ACC112 (cell line): ENCODE results near the gene MED1.
A peak's percentile ranks its signal among the peaks of the same experiment; 100 is the strongest.

Source experiments
- H2AFZ ChIP-seq: fragments of 200-600 bp; sonication (generic); one replicate; pipeline ENCODE4 v1.6.0; 2017; ENCODE audit warnings: antibody characterized with exemption, low read length; ENCODE audit not compliant: unreplicated experiment
- H3K27ac ChIP-seq: fragments of 200-600 bp; sonication (generic); 2 replicates; pipeline ENCODE4 v1.5.1; 2014; ENCODE audit warnings: low read depth, mild to moderate bottlenecking, antibody characterized with exemption, low read length, moderate library complexity
- H3K27me3 ChIP-seq: fragments of 200-600 bp; sonication (generic); 2 replicates; pipeline ENCODE4 v1.6.1; 2014; ENCODE audit warnings: mild to moderate bottlenecking, antibody characterized with exemption, low read length, moderate library complexity, mixed read lengths; ENCODE audit not compliant: insufficient read depth
- H3K36me3 ChIP-seq: fragments of 200-600 bp; sonication (generic); 2 replicates; pipeline ENCODE4 v1.6.1; 2016; ENCODE audit warnings: mild to moderate bottlenecking, antibody characterized with exemption, low read length, moderate library complexity, mixed read lengths; ENCODE audit not compliant: insufficient read depth
- H3K4me1 ChIP-seq: fragments of 200-600 bp; sonication (generic); one replicate; pipeline ENCODE4 v1.6.1; 2016; ENCODE audit warnings: low read length, mixed read lengths; ENCODE audit not compliant: insufficient read depth, unreplicated experiment, control insufficient read depth
- H3K4me3 ChIP-seq: fragments of 200-600 bp; sonication (generic); 2 replicates; pipeline ENCODE4 v1.5.1; 2014; ENCODE audit warnings: mild to moderate bottlenecking, low read depth, low read length
- H3K79me2 ChIP-seq: fragments of 200-600 bp; sonication (generic); one replicate; pipeline ENCODE4 v1.6.0; 2016; ENCODE audit warnings: low read length; ENCODE audit not compliant: control insufficient read depth, unreplicated experiment, insufficient read depth

Gene MED1

DNA sequence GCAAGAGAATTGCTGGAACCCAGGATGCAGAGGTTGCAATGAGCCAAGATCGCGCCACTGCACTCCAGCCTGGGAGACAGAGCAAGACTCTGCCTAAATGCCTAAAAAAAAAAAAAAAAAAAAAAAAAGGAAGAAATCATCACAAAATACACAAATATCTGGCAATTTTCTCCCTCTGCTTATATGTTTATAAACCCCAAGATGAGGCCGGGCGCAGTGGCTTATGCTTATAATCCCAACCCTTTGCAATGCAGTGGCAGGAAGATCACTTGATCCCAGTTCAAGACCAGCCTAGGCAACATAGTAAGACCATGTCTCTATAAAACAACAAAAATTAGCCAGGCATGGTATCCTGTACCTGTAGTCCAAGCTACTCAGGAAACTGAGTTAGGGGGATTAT is 21.5 kb downstream of the MED1 start:
- Histone ChIP-seq H3K79me2 (no peaks in the 10 kb centered on the region), H2AFZ (no peak overlapping the region), H3K27ac (no peak overlapping the region), H3K4me3 (no peak overlapping the region), H3K27me3 (no peaks in the 10 kb centered on the region), H3K4me1 (no peaks in the 10 kb centered on the region), H3K36me3 (peaks cover 11% of the 10 kb centered on the region)

DNA sequence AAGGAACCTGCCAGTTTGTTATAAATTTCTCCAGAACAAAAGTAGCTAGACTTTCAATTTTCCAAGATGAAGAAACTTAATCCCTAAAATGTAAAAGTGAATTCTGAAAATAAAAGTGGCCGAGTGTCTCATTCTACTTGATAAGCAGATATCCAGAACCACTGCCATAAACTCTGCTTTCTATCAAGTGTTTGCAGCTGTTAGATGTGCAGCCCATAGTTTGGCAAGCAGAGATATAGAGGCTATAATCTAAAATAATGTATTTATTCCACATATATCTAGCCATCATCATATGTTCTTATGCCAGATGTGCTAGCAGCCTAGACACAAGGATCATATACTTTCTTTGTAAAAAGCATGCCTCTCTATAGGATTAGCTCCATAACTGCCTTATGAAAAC is 34.9 kb downstream of the MED1 start:
- H3K27me3 ChIP-seq, result no peaks in the 10 kb centered on the region
- no peak overlapping the region for H2AFZ ChIP-seq
- H3K36me3 ChIP-seq, result peaks cover 24% of the 10 kb centered on the region
- H3K27ac ChIP-seq, result no peak overlapping the region
- H3K79me2 ChIP-seq, result no peaks in the 10 kb centered on the region
- H3K4me1 ChIP-seq, result no peaks in the 10 kb centered on the region
- no peak overlapping the region for H3K4me3 ChIP-seq

DNA sequence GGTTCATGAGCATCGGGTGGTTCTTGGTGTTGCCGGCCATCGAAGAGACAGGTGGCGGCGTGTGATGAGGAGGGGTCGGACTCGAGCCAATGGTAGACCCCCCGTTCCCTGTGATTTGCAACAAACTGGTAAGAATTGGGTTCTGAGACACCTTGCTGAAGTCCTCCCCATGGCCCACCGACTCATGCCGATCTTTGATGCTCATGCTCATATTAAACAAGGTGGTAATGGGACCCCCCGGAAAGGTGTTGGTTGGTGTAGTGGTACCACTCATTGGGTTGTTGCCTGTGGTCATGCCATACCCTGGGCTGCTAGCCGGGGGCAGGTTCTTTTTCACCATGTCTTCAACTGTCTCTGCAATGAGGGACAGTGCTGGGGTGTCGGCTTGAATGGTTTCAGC is 40.8 kb downstream of the MED1 start:
- Histone ChIP-seq H3K79me2 (no peaks in the 10 kb centered on the region), H2AFZ (no peak overlapping the region), H3K27ac (no peak overlapping the region), H3K36me3 (peaks cover 33% of the 10 kb centered on the region), H3K27me3 (no peaks in the 10 kb centered on the region), H3K4me1 (peaks cover 9% of the 10 kb centered on the region), H3K4me3 (no peak overlapping the region)

DNA sequence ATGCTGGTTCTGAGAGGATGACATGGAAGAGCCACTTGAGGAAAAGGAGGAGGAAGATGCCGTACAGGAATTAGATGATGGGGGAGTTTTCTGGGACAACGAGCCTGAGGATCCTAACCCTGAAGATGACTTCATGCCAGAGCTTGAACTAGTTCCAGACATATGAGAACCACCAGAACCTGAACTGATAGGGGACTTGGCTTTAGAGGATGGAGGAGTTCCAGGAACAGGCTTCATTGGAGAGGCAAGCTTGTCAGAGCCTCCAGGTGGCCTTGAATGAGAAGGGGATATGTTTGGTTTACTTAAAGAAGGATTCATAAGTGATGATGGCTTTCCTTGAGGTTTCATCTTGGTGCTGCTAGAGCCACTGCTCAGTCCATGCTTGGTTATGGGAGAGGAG is 42.7 kb downstream of the MED1 start:
- H3K79me2 ChIP-seq, result no peaks in the 10 kb centered on the region

DNA sequence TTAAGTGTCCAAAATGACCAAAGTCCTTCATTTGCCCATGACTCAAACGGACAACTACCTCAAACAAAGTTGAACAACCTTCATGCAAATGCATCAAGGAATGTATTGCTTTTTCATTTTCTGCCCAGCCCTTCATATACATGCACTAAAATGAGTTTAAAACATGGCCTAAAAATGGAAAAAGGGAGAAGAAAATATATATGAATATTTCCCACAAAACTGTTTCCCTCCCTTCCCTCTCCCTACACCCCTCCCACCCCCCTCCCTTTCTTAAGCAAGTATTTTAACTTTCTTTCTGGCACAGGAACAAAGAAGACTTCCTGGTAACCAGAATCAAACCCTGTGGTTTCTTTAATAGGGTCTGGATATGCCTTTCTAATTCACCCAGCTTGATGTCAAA is 44.1 kb downstream of the MED1 start:
- Histone ChIP-seq H2AFZ (no peak overlapping the region), H3K79me2 (no peaks in the 10 kb centered on the region), H3K27me3 (no peaks in the 10 kb centered on the region), H3K27ac (no peak overlapping the region), H3K4me3 (no peak overlapping the region), H3K36me3 (peaks cover 26% of the 10 kb centered on the region), H3K4me1 (peaks cover 21% of the 10 kb centered on the region)

More for the DNA sequence above, 42.7 kb downstream of the MED1 start:
- peaks cover 21% of the 10 kb centered on the region for H3K4me1 ChIP-seq
- no peak overlapping the region for H2AFZ ChIP-seq
- peaks cover 28% of the 10 kb centered on the region for H3K36me3 ChIP-seq
- no peak overlapping the region for H3K4me3 ChIP-seq
- H3K27ac ChIP-seq, result no peak overlapping the region
- H3K27me3 ChIP-seq, result no peaks in the 10 kb centered on the region

- Histone ChIP-seq H3K4me3 (no peak overlapping the region), H2AFZ (no peak overlapping the region), H3K79me2 (peaks cover 4% of the 10 kb centered on the region), H3K27ac (peak overlapping the region; percentile 88), H3K4me1 (peaks cover 21% of the 10 kb centered on the region), H3K27me3 (no peaks in the 10 kb centered on the region), H3K36me3 (peaks cover 22% of the 10 kb centered on the region)
Observed at GRCh38 chr17:39405436-39405835, 45.6 kb downstream of the MED1 start.

DNA sequence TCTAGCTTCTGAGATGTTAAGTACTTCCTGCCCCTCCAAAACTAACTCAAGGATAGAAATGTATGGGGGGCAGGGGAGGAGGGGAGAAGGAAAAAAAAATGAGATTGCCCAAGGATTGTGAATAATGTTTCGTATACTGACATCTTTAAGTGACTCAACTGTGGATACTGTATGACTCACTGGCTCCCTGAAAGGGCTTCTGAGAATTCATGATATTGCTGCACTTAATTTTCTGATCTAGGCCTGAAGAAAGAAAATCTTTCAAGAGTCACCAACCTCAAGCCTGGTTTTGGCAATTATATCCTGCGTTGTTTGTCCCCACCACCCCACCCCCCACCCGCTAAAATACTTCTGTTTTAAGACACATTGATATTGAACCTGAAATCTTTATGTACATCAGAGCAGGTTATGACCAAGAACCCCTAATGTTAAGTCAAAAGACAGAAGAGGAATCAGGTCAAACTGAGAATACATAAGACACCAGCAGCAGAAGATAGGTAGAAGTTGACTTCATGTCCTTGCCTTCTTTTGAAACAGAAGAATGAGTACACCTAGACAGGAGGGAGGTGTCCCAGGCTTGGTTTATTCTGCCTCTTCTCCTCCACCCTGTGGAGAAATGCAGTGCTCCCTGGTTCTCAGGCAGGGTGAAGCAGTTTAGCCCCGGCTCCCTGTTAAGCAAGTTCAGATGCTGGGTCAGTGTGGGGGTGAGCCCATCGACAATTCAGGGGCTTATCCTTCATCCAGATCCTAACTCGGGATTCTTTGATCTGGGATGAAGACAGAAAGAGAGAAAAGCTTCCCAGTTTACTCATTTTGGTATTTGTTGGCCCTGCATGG is 46.3 kb downstream of the MED1 start:
- Histone ChIP-seq H2AFZ (no peak overlapping the region), H3K36me3 (peaks cover 15% of the 10 kb centered on the region), H3K27ac (peak overlapping the region; percentile 88)

DNA sequence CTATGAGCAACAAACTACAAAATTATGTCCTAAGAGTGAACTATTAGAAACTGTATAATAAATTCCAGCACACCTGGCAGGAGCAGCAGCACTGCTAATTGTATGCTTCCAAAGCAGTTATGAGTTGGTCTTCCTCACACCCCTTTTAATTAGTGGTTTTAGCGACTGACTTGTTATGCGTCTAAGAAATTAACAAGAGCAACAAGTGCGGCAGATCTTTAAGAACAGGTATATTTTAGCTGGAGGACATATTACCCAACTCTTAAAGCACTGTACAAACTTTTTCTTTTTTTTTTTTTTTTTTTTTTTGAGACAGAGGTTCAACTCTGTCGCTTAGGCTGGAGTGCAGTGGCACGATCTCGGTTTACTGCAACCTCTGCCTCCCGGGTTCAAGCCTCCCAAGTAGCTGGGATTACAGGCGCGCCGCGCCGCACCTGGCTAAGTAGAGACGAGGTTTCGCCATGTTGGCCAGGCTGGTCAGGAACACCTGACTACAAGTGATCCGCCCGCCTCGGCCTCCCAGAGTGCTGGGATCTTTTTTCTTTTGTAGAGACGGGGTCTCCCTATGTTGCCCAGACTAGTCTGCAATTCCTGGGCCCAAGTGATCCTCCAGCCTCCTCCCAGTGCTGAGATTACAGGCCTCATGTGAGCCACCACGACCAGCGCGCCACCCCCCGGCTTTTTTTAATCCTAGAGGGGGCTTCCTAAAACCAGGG is 48.0 kb downstream of the MED1 start:
- peaks cover 7% of the 10 kb centered on the region for H3K36me3 ChIP-seq
- H3K27ac ChIP-seq, result no peak overlapping the region
- no peaks in the 10 kb centered on the region for H3K27me3 ChIP-seq
- H3K79me2 ChIP-seq, result peaks cover 14% of the 10 kb centered on the region
- no peak overlapping the region for H2AFZ ChIP-seq
- no peak overlapping the region; the same call in 1 of the 2 replicates for H3K4me3 ChIP-seq
- peaks cover 21% of the 10 kb centered on the region for H3K4me1 ChIP-seq

More for the DNA sequence above, 46.3 kb downstream of the MED1 start:
- no peaks in the 10 kb centered on the region for H3K27me3 ChIP-seq
- peaks cover 11% of the 10 kb centered on the region for H3K79me2 ChIP-seq
- H3K4me3 ChIP-seq, result peak overlapping the region; percentile 8; the same call in 1 of the 2 replicates
- peaks cover 21% of the 10 kb centered on the region for H3K4me1 ChIP-seq

DNA sequence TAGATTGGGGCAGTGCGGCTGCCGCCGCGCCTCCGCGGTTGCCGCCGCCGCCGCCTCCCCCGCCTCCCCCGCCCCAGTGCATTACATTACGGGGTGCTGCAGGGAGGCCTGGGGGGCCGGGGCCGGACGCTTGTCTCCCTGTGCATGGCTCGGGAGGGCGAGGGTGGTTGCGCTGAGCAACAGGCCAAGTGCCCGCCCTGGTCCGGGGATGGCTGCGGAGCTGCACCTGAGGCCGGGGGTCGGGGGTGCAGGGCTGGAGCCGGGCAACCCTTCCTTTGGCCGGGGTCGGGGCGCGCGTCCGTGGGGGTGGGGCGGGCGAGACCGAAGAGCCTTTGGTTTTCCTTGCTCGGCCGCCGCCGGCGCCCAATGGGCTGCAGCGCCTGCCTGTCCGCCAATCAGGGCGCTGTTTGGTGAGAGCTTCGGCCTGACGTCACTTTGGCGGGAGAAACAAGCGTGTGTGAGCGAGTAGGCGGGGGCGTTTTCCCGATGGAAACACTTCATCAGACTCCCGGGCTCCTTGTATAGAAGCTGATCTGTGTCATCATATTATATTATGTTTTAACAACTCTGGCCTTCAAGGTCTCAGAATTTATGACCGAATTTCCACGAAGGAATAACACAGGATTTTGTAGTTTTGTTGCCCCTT is 48.7 kb downstream of the MED1 start:
- H3K36me3 ChIP-seq, result peaks cover 3% of the 10 kb centered on the region
- no peaks in the 10 kb centered on the region for H3K27me3 ChIP-seq
- peaks cover 14% of the 10 kb centered on the region for H3K79me2 ChIP-seq
- peak overlapping the region; percentile 85 for H2AFZ ChIP-seq
- peak overlapping the region; percentile 32; the same call in 1 of the 2 replicates for H3K27ac ChIP-seq
- peak overlapping the region; percentile 80 for H3K4me3 ChIP-seq
- peaks cover 21% of the 10 kb centered on the region for H3K4me1 ChIP-seq

- peak within 1 kb of the TSS; percentile 86 for H2AFZ ChIP-seq
- no peaks in the 10 kb centered on the region for H3K27me3 ChIP-seq
- no peaks in the 10 kb centered on the region for H3K36me3 ChIP-seq
- H3K79me2 ChIP-seq, result peaks cover 14% of the 10 kb centered on the region
- peak within 1 kb of the TSS; percentile 32; the same call in 1 of the 2 replicates for H3K27ac ChIP-seq
- peak within 1 kb of the TSS; percentile 80 for H3K4me3 ChIP-seq
- peaks cover 21% of the 10 kb centered on the region for H3K4me1 ChIP-seq
Observed at GRCh38 chr17:39401412-39402243, 49.4 kb downstream of the MED1 start, which contains the start of gene FBXL20. Gene FBXL20 (minus strand): TSS chr17:39401626. CDS start chr17:39401402, 224 bp downstream.
